SK-N-SH treated with all-trans-retinoic acid at 6 μM for 48 hours (cell line): Measurements from ENCODE around the gene CALN1.

Experiments used
- ATAC-seq: fragments of 200-7000 bp; cut with Tn5 transposase; 3 replicates; pipeline ENCODE4 v1.9.1; 2020; ENCODE audit warnings: mild to moderate bottlenecking, moderate library complexity
- BACH2 ChIP-seq: fragments of 250-450 bp; sonication (Bioruptor Pico); IDR thresholded peaks from 2 replicates; pipeline ENCODE4 v1.9.0; 2021; ENCODE audit warnings: mild to moderate bottlenecking, borderline replicate concordance
- CREB5 ChIP-seq: fragments of 250-450 bp; sonication (Bioruptor Pico); IDR thresholded peaks from 2 replicates; pipeline ENCODE4 v1.5.1; 2020; ENCODE audit warnings: low read depth, mild to moderate bottlenecking, moderate library complexity
- ESRRG ChIP-seq: fragments of 250-450 bp; sonication (Bioruptor Pico); IDR thresholded peaks from 2 replicates; pipeline ENCODE4 v1.6.1; 2021; ENCODE audit warnings: mild to moderate bottlenecking
- GLIS3 ChIP-seq: fragments of 250-450 bp; sonication (Bioruptor Pico); IDR thresholded peaks from 2 replicates; pipeline ENCODE4 v1.5.0; 2020; ENCODE audit warnings: mild to moderate bottlenecking, moderate library complexity
- ISL1 ChIP-seq: fragments of 250-450 bp; sonication (Bioruptor Pico); IDR thresholded peaks from 2 replicates; pipeline ENCODE4 v2.1.2; 2022; ENCODE audit warnings: mild to moderate bottlenecking, moderate library complexity
- OSR1 ChIP-seq: fragments of 250-450 bp; sonication (Bioruptor Pico); IDR thresholded peaks from 2 replicates; pipeline ENCODE4 v1.8.0; 2022; ENCODE audit warnings: moderate library complexity, mild to moderate bottlenecking, inconsistent platforms
- PATZ1 ChIP-seq: fragments of 250-450 bp; sonication (Bioruptor Pico); IDR thresholded peaks from 2 replicates; pipeline ENCODE4 v1.8.0; 2020; ENCODE audit warnings: mild to moderate bottlenecking, moderate library complexity, borderline replicate concordance
- POU6F1 ChIP-seq: fragments of 250-450 bp; sonication (Bioruptor Pico); IDR thresholded peaks from 2 replicates; pipeline ENCODE4 v1.8.0; 2021; ENCODE audit warnings: low read depth, mild to moderate bottlenecking, moderate library complexity, borderline replicate concordance
- PPARA ChIP-seq: fragments of 250-450 bp; sonication (Bioruptor Pico); IDR thresholded peaks from 2 replicates; pipeline ENCODE4 v1.5.0; 2020; ENCODE audit warnings: mild to moderate bottlenecking, borderline replicate concordance
- RARB ChIP-seq: fragments of 250-450 bp; sonication (Bioruptor Pico); IDR thresholded peaks from 2 replicates; pipeline ENCODE4 v1.8.0; 2021; ENCODE audit warnings: mild to moderate bottlenecking, moderate library complexity
- TCF4 ChIP-seq: fragments of 250-450 bp; sonication (Bioruptor Pico); IDR thresholded peaks from 2 replicates; pipeline ENCODE4 v1.8.0; 2021; ENCODE audit warnings: mild to moderate bottlenecking, moderate library complexity, borderline replicate concordance
- TOX ChIP-seq: fragments of 250-450 bp; sonication (Bioruptor Pico); IDR thresholded peaks from 2 replicates; pipeline ENCODE4 v1.8.0; 2021; ENCODE audit warnings: mild to moderate bottlenecking, moderate library complexity, borderline replicate concordance
- TSHZ2 ChIP-seq: fragments of 250-450 bp; sonication (Bioruptor Pico); IDR thresholded peaks from 2 replicates; pipeline ENCODE4 v1.5.0; 2020; ENCODE audit warnings: mild to moderate bottlenecking, moderate library complexity
- ZC3H10 ChIP-seq: fragments of 250-450 bp; sonication (Bioruptor Pico); IDR thresholded peaks from 2 replicates; pipeline ENCODE4 v1.5.1; 2021; ENCODE audit warnings: mild to moderate bottlenecking, moderate library complexity
- ZFP3 ChIP-seq: fragments of 250-450 bp; sonication (Bioruptor Pico); IDR thresholded peaks from 2 replicates; pipeline ENCODE4 v1.5.0; 2020; ENCODE audit warnings: mild to moderate bottlenecking, moderate library complexity
- ZFP30 ChIP-seq: fragments of 450-650 bp; formaldehyde crosslinking; IDR thresholded peaks from 2 replicates; pipeline ENCODE4 v1.5.0; 2022; ENCODE audit warnings: mild to moderate bottlenecking, moderate library complexity
- ZNF565 ChIP-seq: fragments of 450-650 bp; formaldehyde crosslinking; conservative IDR thresholded peaks from 2 replicates; pipeline ENCODE4 v1.5.0; 2020; ENCODE audit warnings: low read depth, mild to moderate bottlenecking, moderate library complexity
- ZNF70 ChIP-seq: fragments of 450-650 bp; formaldehyde crosslinking; IDR thresholded peaks from 2 replicates; pipeline ENCODE4 v1.5.0; 2020; ENCODE audit warnings: mild to moderate bottlenecking, moderate library complexity
- ZNF8 ChIP-seq: fragments of 450-650 bp; formaldehyde crosslinking; IDR thresholded peaks from 2 replicates; pipeline ENCODE4 v1.5.0; 2020; ENCODE audit warnings: mild to moderate bottlenecking, moderate library complexity
- TF ChIP-seq, protein P1 (sequence below): fragments of 250-450 bp; sonication (Bioruptor Pico); IDR thresholded peaks from 2 replicates; pipeline ENCODE4 v1.5.1; 2021; ENCODE audit warnings: mild to moderate bottlenecking, moderate library complexity

CALN1 gene

GRCh38 chr7:71972534-71972933 lies 439.6 kb downstream of the CALN1 start:
- ATAC-seq: no peak
- TF ChIP-seq ESRRG (CRISPR knock-in tag) (no peak), ZNF8 (no peak), ZC3H10 (no peak), ZNF565 (CRISPR knock-in tag) (no peak), TSHZ2 (CRISPR knock-in tag) (no peak), POU6F1 (CRISPR knock-in tag) (no peak), BACH2 (CRISPR knock-in tag) (no peak), CREB5 (CRISPR knock-in tag) (no peak), PATZ1 (CRISPR knock-in tag) (no peak), RARB (CRISPR knock-in tag) (no peak), TOX (CRISPR knock-in tag) (no peak), TCF4 (CRISPR knock-in tag) (no peak), GLIS3 (no peak), PPARA (CRISPR knock-in tag) (no peak), ZNF70 (no peak), ZFP3 (CRISPR knock-in tag) (no peak), ISL1 (CRISPR knock-in tag) (no peak), ZFP30 (CRISPR knock-in tag) (no peak)
- TF ChIP-seq, protein P1, sequence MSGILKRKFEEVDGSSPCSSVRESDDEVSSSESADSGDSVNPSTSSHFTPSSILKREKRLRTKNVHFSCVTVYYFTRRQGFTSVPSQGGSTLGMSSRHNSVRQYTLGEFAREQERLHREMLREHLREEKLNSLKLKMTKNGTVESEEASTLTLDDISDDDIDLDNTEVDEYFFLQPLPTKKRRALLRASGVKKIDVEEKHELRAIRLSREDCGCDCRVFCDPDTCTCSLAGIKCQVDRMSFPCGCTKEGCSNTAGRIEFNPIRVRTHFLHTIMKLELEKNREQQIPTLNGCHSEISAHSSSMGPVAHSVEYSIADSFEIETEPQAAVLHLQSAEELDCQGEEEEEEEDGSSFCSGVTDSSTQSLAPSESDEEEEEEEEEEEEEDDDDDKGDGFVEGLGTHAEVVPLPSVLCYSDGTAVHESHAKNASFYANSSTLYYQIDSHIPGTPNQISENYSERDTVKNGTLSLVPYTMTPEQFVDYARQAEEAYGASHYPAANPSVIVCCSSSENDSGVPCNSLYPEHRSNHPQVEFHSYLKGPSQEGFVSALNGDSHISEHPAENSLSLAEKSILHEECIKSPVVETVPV (CRISPR knock-in tag): no peak

DNA sequence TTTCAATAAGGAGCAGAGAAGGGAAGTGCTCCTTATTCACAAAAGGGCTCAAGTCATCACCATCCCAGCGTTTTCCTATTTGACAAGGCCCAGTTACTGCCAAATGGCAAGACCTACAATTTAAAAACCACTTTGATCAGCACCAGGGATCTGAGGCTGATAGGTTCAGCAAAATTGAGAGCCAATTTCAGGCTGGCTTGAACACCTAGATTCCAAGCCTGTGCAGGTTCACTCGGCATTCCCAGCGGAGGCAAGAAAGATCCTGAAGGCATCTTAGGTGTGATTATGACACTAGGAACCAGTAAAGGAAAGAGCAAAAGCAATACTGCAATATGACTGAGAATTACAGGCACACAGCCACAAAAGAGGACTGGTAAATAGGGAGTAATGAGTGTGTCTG lies 441.4 kb downstream of the CALN1 start:
- TF ChIP-seq, protein P1 (CRISPR knock-in tag): no peak
- TF ChIP-seq ESRRG (CRISPR knock-in tag): no peak
- TF ChIP-seq RARB (CRISPR knock-in tag): no peak
- no peak for TF ChIP-seq ISL1 (CRISPR knock-in tag)
- no peak for TF ChIP-seq POU6F1 (CRISPR knock-in tag)
- no peak for TF ChIP-seq OSR1 (CRISPR knock-in tag)
- no peak for TF ChIP-seq TSHZ2 (CRISPR knock-in tag)
- no peak for TF ChIP-seq ZFP3 (CRISPR knock-in tag)
- no peak for ATAC-seq
